A549 (cell line): Measurements from ENCODE around the gene SEC62. TPM values are rescaled to one million over a fixed set of nuclear protein-coding genes. Genes with fewer than 3 reads are reported as not detected.

Experiments used
- ATAC-seq, 2 experiments: fragments of 200-7000 bp in 1 of 2; fragments of >200 bp in 1 of 2; cut with Nextera tagmentation in 1 of 2; cut with Tn5 transposase in 1 of 2; 3 replicates each; pipeline versions ENCODE4 v1.8.0 to v1.9.1; 2018 to 2020; ENCODE audit warnings: mild to moderate bottlenecking in 1 of 2, moderate library complexity in 1 of 2
- CTCF ChIA-PET: fragments of 300-600 bp; sonication (Branson Sonifier 250); formaldehyde crosslinking; extraction: SDS; loops from one replicate; lab custom pipeline; 2021; ENCODE audit warnings: antibody characterized with exemption, inconsistent platforms; lab: Yijun Ruan, JAX
- POLR2A ChIA-PET: fragments of 350-600 bp; formaldehyde crosslinking; extraction: SDS; loops from one replicate; lab custom pipeline; 2021; ENCODE audit warnings: antibody characterized with exemption, inconsistent platforms; lab: Yijun Ruan, JAX
- DNase-seq, 2 experiments: peaks; one replicate each; pipeline versions ENCODE4 v3.0.0 to v3.0.0-alpha.2; 2011 to 2016; ENCODE audit warnings: low read depth in 1 of 2, low spot score in 1 of 2
- FAIRE-seq: peaks from 2 replicates; lab custom pipeline; 2011; peaks lifted over from hg19 to GRCh38; lab: Jason Lieb, UNC
- H3K27ac ChIP-seq, 2 experiments: fragments of >200 bp; sonication (Bioruptor Twin); formaldehyde crosslinking; 3 replicates each; pipeline ENCODE4 v1.5.1; 2016 to 2017
- H3K4me1 ChIP-seq: fragments of >200 bp; sonication (Bioruptor Twin); formaldehyde crosslinking; 3 replicates; pipeline ENCODE4 v1.6.1; 2016
- H3K4me2 ChIP-seq: fragments of >200 bp; sonication (Bioruptor Twin); formaldehyde crosslinking; 3 replicates; pipeline ENCODE4 v1.6.1; 2016
- H3K4me3 ChIP-seq: fragments of >200 bp; sonication (Bioruptor Twin); formaldehyde crosslinking; 3 replicates; pipeline ENCODE4 v1.5.1; 2016
- H3K9me3 ChIP-seq: fragments of >200 bp; sonication (Bioruptor Twin); formaldehyde crosslinking; 3 replicates; pipeline ENCODE4 v1.6.1; 2016
- ATOH8 ChIP-seq: fragments of 250-450 bp; sonication (Bioruptor Pico); IDR thresholded peaks from 2 replicates; pipeline ENCODE4 v1.5.0; 2020; ENCODE audit warnings: low read depth, mild to moderate bottlenecking, moderate library complexity
- BHLHE40 ChIP-seq: IDR thresholded peaks from 2 replicates; pipeline ENCODE4 v1.6.1; 2012; ENCODE audit warnings: low read depth, low read length, inconsistent platforms
- CBX2 ChIP-seq: fragments of 200-600 bp; sonication (generic); IDR thresholded peaks from 2 replicates; pipeline ENCODE4 v1.6.1; 2016; ENCODE audit warnings: low read depth, mild to moderate bottlenecking, borderline replicate concordance
- CBX8 ChIP-seq: fragments of 200-600 bp; sonication (generic); IDR thresholded peaks from 2 replicates; pipeline ENCODE4 v1.6.1; 2016
- CHD2 ChIP-seq: fragments of 150-350 bp; IDR thresholded peaks from 2 replicates; pipeline ENCODE4 v1.6.1; 2014; ENCODE audit warnings: low read length; ENCODE audit not compliant: partially characterized antibody
- EP300 ChIP-seq, 2 experiments: fragments of >200 bp; sonication (Bioruptor Twin); formaldehyde crosslinking; IDR thresholded peaks; 2 replicates in 1 of 2; 3 replicates in 1 of 2; pipeline ENCODE4 v1.6.1; 2016 to 2017
- FOSB ChIP-seq: fragments of 250-450 bp; sonication (Bioruptor Pico); IDR thresholded peaks from 2 replicates; pipeline ENCODE4 v1.5.0; 2020; ENCODE audit warnings: mild to moderate bottlenecking, moderate library complexity
- JUNB ChIP-seq: fragments of >200 bp; sonication (Bioruptor Twin); formaldehyde crosslinking; IDR thresholded peaks from 2 replicates; pipeline ENCODE4 v1.6.1; 2016
- MAFK ChIP-seq: fragments of 450-650 bp; IDR thresholded peaks from 2 replicates; pipeline ENCODE4 v1.6.1; 2014; ENCODE audit not compliant: partially characterized antibody
- NPAS2 ChIP-seq: fragments of 250-450 bp; sonication (Bioruptor Pico); IDR thresholded peaks from 2 replicates; pipeline ENCODE4 v1.8.0; 2022; ENCODE audit warnings: mild to moderate bottlenecking, moderate library complexity, borderline replicate concordance
- NR3C1 ChIP-seq: fragments of >200 bp; sonication (Bioruptor Twin); formaldehyde crosslinking; IDR thresholded peaks from 3 replicates; pipeline ENCODE4 v1.6.1; 2017
- POLR2A ChIP-seq: IDR thresholded peaks from 2 replicates; pipeline ENCODE4 v1.6.1; 2012; ENCODE audit warnings: mild to moderate bottlenecking, low read length
- RARB ChIP-seq: fragments of 250-450 bp; sonication (Bioruptor Pico); IDR thresholded peaks from 2 replicates; pipeline ENCODE4 v1.8.0; 2021; ENCODE audit warnings: mild to moderate bottlenecking, moderate library complexity
- RCOR1 ChIP-seq: fragments of 150-350 bp; IDR thresholded peaks from 2 replicates; pipeline ENCODE4 v1.6.1; 2014; ENCODE audit warnings: antibody characterized with exemption, low read length, low read depth
- SMC3 ChIP-seq: fragments of >200 bp; sonication (Bioruptor Twin); formaldehyde crosslinking; IDR thresholded peaks from 3 replicates; pipeline ENCODE4 v1.6.1; 2018; ENCODE audit warnings: inconsistent platforms
- TFCP2L1 ChIP-seq: fragments of 250-450 bp; sonication (Bioruptor Pico); IDR thresholded peaks from 2 replicates; pipeline ENCODE4 v1.5.0; 2021; ENCODE audit warnings: mild to moderate bottlenecking
- ZC3H11A ChIP-seq: fragments of 450-650 bp; IDR thresholded peaks from 2 replicates; pipeline ENCODE4 v1.6.1; 2014; ENCODE audit warnings: antibody characterized with exemption, mild to moderate bottlenecking
- ZFP36 ChIP-seq: fragments of 450-650 bp; IDR thresholded peaks from 2 replicates; pipeline ENCODE4 v1.6.1; 2014; ENCODE audit warnings: borderline replicate concordance; ENCODE audit not compliant: partially characterized antibody
- ZNF302 ChIP-seq: fragments of 250-450 bp; sonication (Bioruptor Pico); IDR thresholded peaks from 2 replicates; pipeline ENCODE4 v1.9.0; 2021; ENCODE audit warnings: inconsistent platforms, mild to moderate bottlenecking, moderate library complexity
- ZSCAN20 ChIP-seq: fragments of 250-450 bp; sonication (Bioruptor Pico); IDR thresholded peaks from 2 replicates; pipeline ENCODE4 v1.8.0; 2022; ENCODE audit warnings: mild to moderate bottlenecking, moderate library complexity
- WGBS: methylation state at CpG from one replicate; pipeline ENCODE4 v1.1.6; 2017; ENCODE audit errors: missing lambda C conversion rate; 5-methylcytosine and 5-hydroxymethylcytosine counted together
- polyA plus RNA-seq, 4 experiments: library from polyadenylated mRNA; depleted of rRNA in 3 of 4; stranded (reverse); fragments of >200 nt; fragmentation: RNase III in 1 of 4; extraction: RNeasy Plus Mini Kit Qiagen cat#74134 plus additional on column Dnase treatment in 1 of 4; gene quantifications; 2 replicates in 3 of 4; 3 replicates in 1 of 4; pipeline ENCODE4 v1.2.3, GENCODE V29; 2011 to 2017
- TF ChIP-seq, protein P1 (sequence below): fragments of 250-450 bp; sonication (Bioruptor Pico); IDR thresholded peaks from 2 replicates; pipeline ENCODE4 v1.5.0; 2021; ENCODE audit warnings: mild to moderate bottlenecking, moderate library complexity, borderline replicate concordance
- TF ChIP-seq, protein P2 (sequence below): fragments of >200 bp; sonication (Bioruptor Twin); formaldehyde crosslinking; IDR thresholded peaks from 3 replicates; pipeline ENCODE4 v1.6.1; 2016
- TF ChIP-seq, protein P3 (sequence below): fragments of 150-350 bp; IDR thresholded peaks from 2 replicates; pipeline ENCODE4 v1.6.1; 2014; ENCODE audit warnings: low read depth, mild to moderate bottlenecking, low read length

SEC62 gene
- polyA plus RNA-seq, 2 of the 4 experiments (the other 2 are of a cell fraction) = 84.5 to 107 TPM

DNA sequence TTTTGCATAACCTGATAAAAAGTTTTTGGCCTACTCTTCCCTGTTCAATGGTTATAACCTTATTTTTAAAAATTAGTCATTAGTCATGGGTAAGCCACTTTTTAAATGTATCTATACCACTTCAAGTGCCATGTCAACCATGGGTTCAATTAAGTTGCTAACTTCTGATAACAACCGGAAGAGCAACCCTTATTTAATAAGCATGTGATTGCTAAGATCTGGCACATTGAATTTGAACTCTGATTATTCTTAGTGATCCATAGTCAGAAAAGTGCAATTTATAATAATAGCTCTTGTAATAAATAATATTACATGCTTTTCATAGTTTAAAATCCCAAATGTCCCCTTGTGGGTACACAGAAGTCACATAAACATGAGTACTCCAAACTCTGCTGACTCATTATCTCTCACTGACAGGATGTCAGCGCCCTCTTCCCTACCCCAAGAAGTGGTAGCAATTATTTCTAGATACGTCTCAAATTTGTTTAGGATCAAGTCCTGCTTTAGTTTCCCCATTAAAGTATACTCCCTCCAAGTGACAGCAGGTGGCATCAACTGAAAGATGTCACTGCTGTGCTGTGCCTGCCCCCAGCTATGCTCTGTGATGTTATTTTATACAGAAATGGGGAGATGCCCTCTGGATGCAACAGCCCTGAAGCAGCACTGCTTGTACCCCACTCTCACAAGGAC, 36.6 kb upstream of the SEC62 start:
- 61% methylated on average over 3 of the region's 3 CpGs for WGBS
- Histone ChIP-seq H3K27ac (no peak overlapping the region), H3K4me1 (no peaks in the 10 kb centered on the region), H3K9me3 (no peaks in the 10 kb centered on the region), H3K4me2 (no peak overlapping the region)
- ChIA-PET CTCF (interaction anchor here (0.7 kb wide), 1 partner anchor 47 kb away, joined by 4 read pairs; no protein-coding TSS in a partner anchor), POLR2A (no interaction called here)
- DNase-seq = no peak
- ATAC-seq = no peak; a peak in 1 of 6 replicates
- TF ChIP-seq SMC3 (no peak), TFCP2L1 (CRISPR knock-in tag) (no peak), JUNB (no peak), EP300 (IDR thresholded peaks at IDR 0.05) (no peak), BHLHE40 (no peak), CHD2 (no peak), NR3C1 (no peak), CBX2 (no peak), ZNF302 (CRISPR knock-in tag) (no peak), RARB (CRISPR knock-in tag) (no peak), NPAS2 (CRISPR knock-in tag) (no peak), ZSCAN20 (CRISPR knock-in tag) (no peak), ATOH8 (CRISPR knock-in tag) (no peak), ZFP36 (no peak)
- TF ChIP-seq, protein P1, sequence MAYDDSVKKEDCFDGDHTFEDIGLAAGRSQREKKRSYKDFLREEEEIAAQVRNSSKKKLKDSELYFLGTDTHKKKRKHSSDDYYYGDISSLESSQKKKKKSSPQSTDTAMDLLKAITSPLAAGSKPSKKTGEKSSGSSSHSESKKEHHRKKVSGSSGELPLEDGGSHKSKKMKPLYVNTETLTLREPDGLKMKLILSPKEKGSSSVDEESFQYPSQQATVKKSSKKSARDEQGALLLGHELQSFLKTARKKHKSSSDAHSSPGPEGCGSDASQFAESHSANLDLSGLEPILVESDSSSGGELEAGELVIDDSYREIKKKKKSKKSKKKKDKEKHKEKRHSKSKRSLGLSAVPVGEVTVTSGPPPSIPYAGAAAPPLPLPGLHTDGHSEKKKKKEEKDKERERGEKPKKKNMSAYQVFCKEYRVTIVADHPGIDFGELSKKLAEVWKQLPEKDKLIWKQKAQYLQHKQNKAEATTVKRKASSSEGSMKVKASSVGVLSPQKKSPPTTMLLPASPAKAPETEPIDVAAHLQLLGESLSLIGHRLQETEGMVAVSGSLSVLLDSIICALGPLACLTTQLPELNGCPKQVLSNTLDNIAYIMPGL = no peak
- TF ChIP-seq, protein P2, sequence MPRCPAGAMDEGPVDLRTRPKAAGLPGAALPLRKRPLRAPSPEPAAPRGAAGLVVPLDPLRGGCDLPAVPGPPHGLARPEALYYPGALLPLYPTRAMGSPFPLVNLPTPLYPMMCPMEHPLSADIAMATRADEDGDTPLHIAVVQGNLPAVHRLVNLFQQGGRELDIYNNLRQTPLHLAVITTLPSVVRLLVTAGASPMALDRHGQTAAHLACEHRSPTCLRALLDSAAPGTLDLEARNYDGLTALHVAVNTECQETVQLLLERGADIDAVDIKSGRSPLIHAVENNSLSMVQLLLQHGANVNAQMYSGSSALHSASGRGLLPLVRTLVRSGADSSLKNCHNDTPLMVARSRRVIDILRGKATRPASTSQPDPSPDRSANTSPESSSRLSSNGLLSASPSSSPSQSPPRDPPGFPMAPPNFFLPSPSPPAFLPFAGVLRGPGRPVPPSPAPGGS = no peak
- TF ChIP-seq, protein P3, sequence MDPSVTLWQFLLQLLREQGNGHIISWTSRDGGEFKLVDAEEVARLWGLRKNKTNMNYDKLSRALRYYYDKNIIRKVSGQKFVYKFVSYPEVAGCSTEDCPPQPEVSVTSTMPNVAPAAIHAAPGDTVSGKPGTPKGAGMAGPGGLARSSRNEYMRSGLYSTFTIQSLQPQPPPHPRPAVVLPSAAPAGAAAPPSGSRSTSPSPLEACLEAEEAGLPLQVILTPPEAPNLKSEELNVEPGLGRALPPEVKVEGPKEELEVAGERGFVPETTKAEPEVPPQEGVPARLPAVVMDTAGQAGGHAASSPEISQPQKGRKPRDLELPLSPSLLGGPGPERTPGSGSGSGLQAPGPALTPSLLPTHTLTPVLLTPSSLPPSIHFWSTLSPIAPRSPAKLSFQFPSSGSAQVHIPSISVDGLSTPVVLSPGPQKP = no peak
- TF ChIP-seq, all 56 proteins: peak for 0
- H3K4me3 ChIP-seq = no peak overlapping the region
- no peak for FAIRE-seq

DNA sequence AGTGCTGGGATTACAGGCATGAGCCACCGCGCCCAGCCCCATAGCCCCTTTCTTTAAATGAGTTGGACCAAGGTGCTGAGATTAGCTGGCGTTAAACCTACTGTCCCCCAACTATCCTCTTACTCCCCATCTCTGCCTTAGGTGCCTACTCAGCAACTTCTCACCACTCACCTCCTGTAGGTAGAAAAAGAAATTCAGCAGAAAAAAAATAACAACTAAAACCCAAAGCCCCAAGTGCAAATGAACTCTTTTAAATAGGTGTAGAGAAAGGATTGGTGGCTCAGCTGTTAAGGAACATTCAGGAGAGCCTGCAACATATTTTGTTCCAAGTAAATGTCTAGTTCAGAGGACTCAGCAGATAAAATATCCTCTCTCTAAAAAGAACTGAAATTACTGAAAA, 35.8 kb upstream of the SEC62 start:
- TF ChIP-seq RCOR1 (no peak), NR3C1 (no peak), MAFK (peak; percentile 47), ZC3H11A (no peak), CBX8 (no peak), NPAS2 (CRISPR knock-in tag) (no peak), POLR2A (no peak), FOSB (CRISPR knock-in tag) (no peak)
- no peak for ATAC-seq
- no peak overlapping the region for H3K4me3 ChIP-seq
- CTCF ChIA-PET = interaction anchor here (0.7 kb wide), 1 partner anchor 46 kb away, joined by 4 read pairs; no protein-coding TSS in a partner anchor
- POLR2A ChIA-PET = no interaction called here
- 91% methylated on average over 3 of the region's 3 CpGs for WGBS
- DNase-seq = no peak
- no peaks in the 10 kb centered on the region for H3K9me3 ChIP-seq
- H3K4me1 ChIP-seq = no peaks in the 10 kb centered on the region
- H3K27ac ChIP-seq = no peak overlapping the region
- no peak overlapping the region for H3K4me2 ChIP-seq
- no peak for FAIRE-seq
